Fibroblast of the aortic adventitia (primary cell): ENCODE results near the gene AIF1. TPM values are rescaled to one million over a fixed set of nuclear protein-coding genes. Genes with fewer than 3 reads are reported as not detected.

Experiments
- DNase-seq: peaks from one replicate; pipeline ENCODE4 v3.0.0-alpha.2; 2010; ENCODE audit warnings: low read depth
- H3K4me3 ChIP-seq: 2 replicates; pipeline ENCODE4 v1.5.1; 2011; ENCODE audit warnings: low read depth, mild to moderate bottlenecking, control low read depth, low read length, moderate library complexity
- CTCF ChIP-seq: IDR thresholded peaks from 2 replicates; pipeline ENCODE4 v1.5.1; 2011; ENCODE audit warnings: mild to moderate bottlenecking, low read length, control low read depth, inconsistent platforms; ENCODE audit not compliant: insufficient read depth
- total RNA-seq: library from RNA; depleted of rRNA; stranded (reverse); fragments of >200 nt; gene quantifications from 2 replicates; pipeline ENCODE4 v1.2.3, GENCODE V29; 2012; ENCODE audit warnings: low replicate concordance

AIF1 gene
- total RNA-seq, 1 donor, result not detected

- TF ChIP-seq CTCF, result no peak
- no peak for DNase-seq
- no peak overlapping the region for H3K4me3 ChIP-seq
Measured at GRCh38 chr6:31631209-31631608, 16.2 kb downstream of the AIF1 start.

- no peak for DNase-seq
- no peak overlapping the region for H3K4me3 ChIP-seq
- TF ChIP-seq CTCF, result no peak
Measured at GRCh38 chr6:31631681-31632278, 16.7 kb downstream of the AIF1 start.

GRCh38 chr6:31632279-31632946 is 17.4 kb downstream of the AIF1 start:
- H3K4me3 ChIP-seq, result no peak overlapping the region
- TF ChIP-seq CTCF, result no peak
- no peak for DNase-seq

GRCh38 chr6:31633447-31633846 is 18.4 kb downstream of the AIF1 start:
- H3K4me3 ChIP-seq, result no peak overlapping the region
- no peak for TF ChIP-seq CTCF
- no peak for DNase-seq

GRCh38 chr6:31634131-31634530 is 19.1 kb downstream of the AIF1 start:
- DNase-seq, result no peak
- H3K4me3 ChIP-seq, result no peak overlapping the region
- TF ChIP-seq CTCF, result no peak

GRCh38 chr6:31634969-31635575 is 20.0 kb downstream of the AIF1 start:
- DNase-seq, result no peak
- H3K4me3 ChIP-seq, result no peak overlapping the region
- TF ChIP-seq CTCF, result no peak
